GM12878 (cell line): ENCODE data around the gene CDK5RAP3. TPM values are rescaled to one million over a fixed set of nuclear protein-coding genes. Genes with fewer than 3 reads are reported as not detected.

ENCODE experiments used
- ATF2 ChIP-seq: IDR thresholded peaks from 2 replicates; pipeline ENCODE4 v1.6.1; 2012; ENCODE audit warnings: low read length, inconsistent platforms
- CBX5 ChIP-seq: sonication (generic); IDR thresholded peaks from 2 replicates; pipeline ENCODE4 v1.6.1; 2016; ENCODE audit warnings: low read depth, moderate library complexity, mild to moderate bottlenecking, inconsistent platforms
- CREB1 ChIP-seq: IDR thresholded peaks from 2 replicates; pipeline ENCODE4 v1.6.1; 2012; ENCODE audit warnings: low read depth, mild to moderate bottlenecking, inconsistent platforms
- CREM ChIP-seq: IDR thresholded peaks from 2 replicates; pipeline ENCODE4 v1.6.1; 2014; ENCODE audit warnings: antibody characterized with exemption, low read depth
- E2F8 ChIP-seq: fragments of 450-650 bp; IDR thresholded peaks from 2 replicates; pipeline ENCODE4 v1.6.1; 2018; ENCODE audit warnings: mild to moderate bottlenecking, low read depth, moderate library complexity; ENCODE audit not compliant: partially characterized antibody
- FOXK2 ChIP-seq: fragments of 450-650 bp; IDR thresholded peaks from 2 replicates; pipeline ENCODE4 v1.6.1; 2017; ENCODE audit warnings: mild to moderate bottlenecking, moderate library complexity
- IKZF1 ChIP-seq: fragments of 450-650 bp; conservative IDR thresholded peaks from 2 replicates; pipeline ENCODE4 v1.6.1; 2017; ENCODE audit warnings: antibody characterized with exemption, mild to moderate bottlenecking
- IRF4 ChIP-seq: IDR thresholded peaks from 2 replicates; pipeline ENCODE4 v1.6.1; 2011; ENCODE audit warnings: low read depth, low read length
- PBX3 ChIP-seq: IDR thresholded peaks from 2 replicates; pipeline ENCODE4 v1.6.1; 2011; ENCODE audit warnings: mild to moderate bottlenecking, low read depth, low read length, moderate library complexity; ENCODE audit not compliant: insufficient replicate concordance
- RELB ChIP-seq: fragments of 450-650 bp; IDR thresholded peaks from 2 replicates; pipeline ENCODE4 v1.6.1; 2017; ENCODE audit warnings: low read depth, mild to moderate bottlenecking, moderate library complexity
- SKIL ChIP-seq: fragments of 450-650 bp; IDR thresholded peaks from 2 replicates; pipeline ENCODE4 v1.6.1; 2017; ENCODE audit warnings: mild to moderate bottlenecking, low read depth, inconsistent platforms; ENCODE audit not compliant: poor library complexity, severe bottlenecking
- USF2 ChIP-seq: IDR thresholded peaks from 2 replicates; pipeline ENCODE4 v1.6.1; 2011; ENCODE audit warnings: low read depth, low read length, improper control_type of control experiment, borderline replicate concordance
- polyA plus RNA-seq, 11 experiments: library from polyadenylated mRNA; depleted of rRNA in 4 of 11; unstranded in 6 of 11; stranded (reverse) in 5 of 11; fragments of >200 nt; fragmentation: Nextera tagmentation in 4 of 11; fragmentation: Illumina TruSeq in 1 of 11; extraction: Ambion mirVana in 4 of 11; extraction: Trizol in 1 of 11; gene quantifications; 1 replicate in 1 of 11; 2 replicates in 10 of 11; pipeline versions ENCODE4 v1.2.1 to v1.2.3, GENCODE V29; 2011 to 2016; ENCODE audit warnings: inconsistent platforms in 2 of 11, missing spikeins in 2 of 11, low read depth in 1 of 11
- total RNA-seq, 4 experiments: library from RNA; depleted of rRNA in 3 of 4; stranded (reverse); fragments of >200 nt in 3 of 4; fragmentation: Illumina TruSeq in 1 of 4; extraction: Trizol in 1 of 4; gene quantifications; 2 replicates each; pipeline versions ENCODE4 v1.2.1 to v1.2.3, GENCODE V29; 2013 to 2021

CDK5RAP3 gene
- total and polyA plus RNA-seq, 10 of the 15 experiments (the other 5 are each of a cell fraction or from before 2014, with no cell fraction given), result 69.4 to 237 (median 160) TPM

- TF ChIP-seq RELB (no peak), IRF4 (0 out of 2 replicates have a peak, but pooled peaks have one; percentile 32), ATF2 (no peak), CREB1 (peak; percentile 40; the same call in 1 of the 2 replicates), CREM (peak; percentile 30; the same call in 1 of the 2 replicates), CBX5 (0 out of 2 replicates have a peak, but pooled peaks have one; percentile 37), FOXK2 (no peak), USF2 (peak; percentile 12; the same call in 1 of the 2 replicates), E2F8 (no peak), PBX3 (peak; percentile 90), IKZF1 (no peak), SKIL (peak; percentile 30)
These were observed 23.9 kb upstream of the CDK5RAP3 start (continued) for GRCh38 chr17:47946929-47947397.
